Omental fat pad (tissue), 4 donors: ENCODE data around the gene GHR. TPM values are rescaled to one million over a fixed set of nuclear protein-coding genes. Genes with fewer than 3 reads are reported as not detected.

Experiments
- ATAC-seq: fragments of 150-250 bp; one replicate; pipeline ENCODE4 v1.9.1; 2016; ENCODE audit warnings: mild to moderate bottlenecking, moderate library complexity; ENCODE audit not compliant: low FRiP score
- DNase-seq: peaks from one replicate; pipeline ENCODE4 v3.0.0-alpha.2; 2019; ENCODE audit warnings: low spot score
- total RNA-seq, 4 donors: library from RNA; depleted of rRNA; stranded (reverse); fragments of >200 nt; gene quantifications; one replicate each; pipeline ENCODE4 v1.1.0, GENCODE V29; 2016
- TF ChIP-seq, protein P1 (sequence below), 3 donors: fragments of 450-650 bp; IDR thresholded peaks; one replicate each; pipeline ENCODE4 v1.5.1; 2016 to 2017; ENCODE audit warnings: antibody characterized with exemption in 3 of 3, mild to moderate bottlenecking in 3 of 3, moderate library complexity in 2 of 3

GHR gene
- total RNA-seq, 4 donors from 2014 or later: 83.2 to 226 (median 133) TPM

DNA sequence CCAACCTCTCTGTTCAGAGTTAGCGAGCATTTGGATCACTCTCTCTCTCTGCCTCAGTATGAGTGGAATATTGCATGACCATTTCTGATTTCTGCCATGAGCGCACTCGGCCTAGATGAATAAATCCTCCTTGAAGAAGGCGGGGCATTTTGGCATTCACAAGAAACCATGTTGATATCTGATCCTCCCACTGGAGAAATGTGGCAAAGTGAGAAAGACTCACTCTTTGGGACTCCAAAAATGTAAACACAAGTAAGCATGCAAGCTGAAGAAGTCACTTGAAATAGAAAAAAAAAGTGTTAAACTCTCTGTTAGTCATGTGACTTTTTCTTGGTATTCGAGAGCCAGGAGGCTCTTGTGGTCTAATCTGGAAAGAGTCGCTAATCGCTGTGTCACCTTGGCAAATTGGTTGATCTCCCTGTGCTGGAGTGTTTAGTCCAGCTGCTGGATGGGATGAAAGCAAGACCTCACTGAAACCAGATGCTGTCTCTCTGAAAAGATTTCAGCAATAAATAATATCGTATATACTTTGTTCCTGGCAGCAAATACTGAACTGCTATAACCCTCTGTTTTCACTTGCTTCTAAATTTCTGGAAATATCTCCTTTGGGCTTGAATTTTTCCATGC is 95.5 kb downstream of the GHR start:
- TF ChIP-seq, protein P1, sequence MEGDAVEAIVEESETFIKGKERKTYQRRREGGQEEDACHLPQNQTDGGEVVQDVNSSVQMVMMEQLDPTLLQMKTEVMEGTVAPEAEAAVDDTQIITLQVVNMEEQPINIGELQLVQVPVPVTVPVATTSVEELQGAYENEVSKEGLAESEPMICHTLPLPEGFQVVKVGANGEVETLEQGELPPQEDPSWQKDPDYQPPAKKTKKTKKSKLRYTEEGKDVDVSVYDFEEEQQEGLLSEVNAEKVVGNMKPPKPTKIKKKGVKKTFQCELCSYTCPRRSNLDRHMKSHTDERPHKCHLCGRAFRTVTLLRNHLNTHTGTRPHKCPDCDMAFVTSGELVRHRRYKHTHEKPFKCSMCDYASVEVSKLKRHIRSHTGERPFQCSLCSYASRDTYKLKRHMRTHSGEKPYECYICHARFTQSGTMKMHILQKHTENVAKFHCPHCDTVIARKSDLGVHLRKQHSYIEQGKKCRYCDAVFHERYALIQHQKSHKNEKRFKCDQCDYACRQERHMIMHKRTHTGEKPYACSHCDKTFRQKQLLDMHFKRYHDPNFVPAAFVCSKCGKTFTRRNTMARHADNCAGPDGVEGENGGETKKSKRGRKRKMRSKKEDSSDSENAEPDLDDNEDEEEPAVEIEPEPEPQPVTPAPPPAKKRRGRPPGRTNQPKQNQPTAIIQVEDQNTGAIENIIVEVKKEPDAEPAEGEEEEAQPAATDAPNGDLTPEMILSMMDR (IDR thresholded peaks at IDR 0.05): no peak
- DNase-seq (no peak), ATAC-seq (peak; percentile 37)

DNA sequence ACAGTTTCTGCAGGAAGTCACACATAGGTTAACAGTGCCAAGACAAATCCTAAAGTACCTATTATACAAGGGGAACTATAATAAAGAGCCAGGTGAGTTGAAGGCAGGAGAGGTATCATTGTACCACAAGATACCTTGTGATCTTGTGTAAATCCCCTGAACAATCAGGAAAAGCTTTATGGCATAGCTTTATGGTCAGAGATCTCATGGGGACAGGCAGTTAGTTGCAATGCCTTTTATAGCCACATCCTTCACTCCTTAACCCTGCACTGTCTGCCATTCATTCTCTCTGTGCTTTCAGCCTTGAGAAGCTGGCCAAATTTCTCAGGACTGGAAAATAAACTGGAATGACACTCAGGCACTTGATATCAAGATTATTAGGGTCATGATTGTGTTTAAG is 97.0 kb downstream of the GHR start:
- ATAC-seq: no peak
- TF ChIP-seq, protein P1 (IDR thresholded peaks at IDR 0.05): no peak
- DNase-seq: no peak

GRCh38 chr5:42520957-42521356 is 97.7 kb downstream of the GHR start:
- ATAC-seq: no peak
- DNase-seq: no peak
- TF ChIP-seq, protein P1 (IDR thresholded peaks at IDR 0.05): no peak

DNA sequence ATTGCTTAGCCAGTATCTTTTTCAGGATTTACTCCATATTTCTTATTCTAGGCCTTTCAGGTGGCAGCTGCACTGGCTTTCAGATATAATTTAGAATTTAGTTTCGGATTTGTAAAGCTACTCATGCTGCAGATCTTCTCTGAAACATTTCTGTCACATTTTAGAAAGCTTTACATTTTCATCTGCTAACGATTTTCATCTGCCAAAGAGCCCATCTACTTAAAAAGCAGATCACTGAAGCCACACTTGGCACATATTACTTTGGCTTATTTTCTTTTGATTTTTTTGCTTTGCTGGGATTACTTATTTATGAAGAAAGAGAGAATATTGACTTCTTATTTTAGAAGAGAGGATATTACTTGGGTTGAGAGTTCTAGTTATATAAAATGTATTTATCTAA is 98.2 kb downstream of the GHR start:
- ATAC-seq: no peak
- TF ChIP-seq, protein P1 (IDR thresholded peaks at IDR 0.05): no peak

DNA sequence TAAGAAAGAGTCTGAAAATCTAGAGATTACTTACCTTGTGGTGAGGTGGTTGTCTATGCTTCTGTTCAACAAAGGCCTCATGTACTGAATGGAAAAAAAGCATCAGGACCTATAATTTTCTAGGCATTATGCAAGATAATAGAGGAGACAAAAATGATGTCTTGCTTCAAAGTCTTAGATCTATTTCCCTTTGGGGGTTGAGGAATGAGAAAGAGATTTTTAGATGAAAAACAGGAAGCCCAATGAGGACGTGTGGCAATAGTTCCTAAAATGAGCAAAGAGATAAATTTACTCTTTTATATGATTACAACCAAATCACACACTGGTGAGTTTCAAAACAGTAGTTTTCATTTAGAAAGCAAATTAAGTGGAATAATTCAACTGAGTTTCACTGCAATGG is 99.5 kb downstream of the GHR start:
- DNase-seq (no peak), ATAC-seq (peak; percentile 23)
- TF ChIP-seq, protein P1 (IDR thresholded peaks at IDR 0.05): no peak

More for the DNA sequence above, 98.2 kb downstream of the GHR start:
- DNase-seq: no peak

GRCh38 chr5:42526179-42526578 is 102.9 kb downstream of the GHR start:
- DNase-seq: no peak
- TF ChIP-seq, protein P1 (IDR thresholded peaks at IDR 0.05): no peak

GRCh38 chr5:42531611-42532010 is 108.4 kb downstream of the GHR start:
- TF ChIP-seq, protein P1 (IDR thresholded peaks at IDR 0.05): no peak
- DNase-seq (no peak), ATAC-seq (no peak)

More at GRCh38 chr5:42526179-42526578, 102.9 kb downstream of the GHR start:
- ATAC-seq: no peak
